OCI-LY1 (cell line): ENCODE data around the gene AQP12A.
"Not testable (repeated sequence)": the region's sequence is repeated elsewhere in the genome, so short reads cannot be mapped to it uniquely, and the experiment has no call there.

ENCODE experiments used
- H2AFZ ChIP-seq: fragments of 200-600 bp; sonication (generic), shearing (Covaris generic); 2 replicates; pipeline ENCODE4 v1.6.0; 2014; ENCODE audit warnings: antibody characterized with exemption, mild to moderate bottlenecking, low read length
- H3F3A ChIP-seq: fragments of 200-600 bp; sonication (generic), shearing (Covaris generic); 2 replicates; pipeline ENCODE4 v1.6.0; 2014; ENCODE audit warnings: mild to moderate bottlenecking, antibody characterized with exemption, low read length, moderate library complexity; ENCODE audit not compliant: insufficient read depth
- H3K27ac ChIP-seq: fragments of 200-600 bp; sonication (generic); 2 replicates; pipeline ENCODE4 v1.5.1; 2014; ENCODE audit warnings: low read length, mixed run types, mild to moderate bottlenecking, low read depth; ENCODE audit not compliant: poor library complexity, severe bottlenecking
- H3K27me3 ChIP-seq: fragments of 200-600 bp; sonication (generic); 2 replicates; pipeline ENCODE4 v1.6.0; 2014; ENCODE audit warnings: antibody characterized with exemption, mild to moderate bottlenecking, low read length, moderate library complexity; ENCODE audit not compliant: insufficient read depth
- H3K36me3 ChIP-seq: fragments of 200-600 bp; sonication (generic); 2 replicates; pipeline ENCODE4 v1.6.1; 2014; ENCODE audit warnings: mild to moderate bottlenecking, antibody characterized with exemption, low read length, moderate library complexity, mixed read lengths; ENCODE audit not compliant: insufficient read depth
- H3K4me1 ChIP-seq: fragments of 200-600 bp; sonication (generic); 2 replicates; pipeline ENCODE4 v1.5.1; 2014; ENCODE audit warnings: mild to moderate bottlenecking, low read length, moderate library complexity; ENCODE audit not compliant: insufficient read depth, severe bottlenecking
- H3K4me2 ChIP-seq: fragments of 200-600 bp; sonication (generic), shearing (Covaris generic); 2 replicates; pipeline ENCODE4 v1.6.1; 2014; ENCODE audit warnings: low read length
- H3K4me3 ChIP-seq: fragments of 200-600 bp; sonication (generic); 2 replicates; pipeline ENCODE4 v1.5.1; 2014; ENCODE audit warnings: low read length, low read depth, mild to moderate bottlenecking, mixed read lengths; ENCODE audit not compliant: poor library complexity, severe bottlenecking
- H3K79me2 ChIP-seq: fragments of 200-600 bp; shearing (Covaris generic); 2 replicates; pipeline ENCODE4 v1.6.1; 2016; ENCODE audit warnings: mixed run types, low read length, mixed read lengths; ENCODE audit not compliant: insufficient read depth
- H3K9ac ChIP-seq: fragments of 200-600 bp; sonication (generic), shearing (Covaris generic); 2 replicates; pipeline ENCODE4 v1.6.1; 2014; ENCODE audit warnings: mild to moderate bottlenecking, low read length, mixed read lengths
- H3K9me2 ChIP-seq: fragments of 200-600 bp; sonication (generic), shearing (Covaris generic); 2 replicates; pipeline ENCODE4 v1.6.1; 2014; ENCODE audit warnings: low read depth, mild to moderate bottlenecking, low read length, mixed read lengths
- H3K9me3 ChIP-seq: fragments of 200-600 bp; shearing (Covaris generic); 2 replicates; pipeline ENCODE4 v1.6.1; 2014; ENCODE audit warnings: low read length, mixed read lengths
- H4K20me1 ChIP-seq: fragments of 200-600 bp; sonication (generic), shearing (Covaris generic); 2 replicates; pipeline ENCODE4 v1.6.0; 2016; ENCODE audit warnings: mild to moderate bottlenecking, low read length; ENCODE audit not compliant: insufficient read depth
- EZH2 ChIP-seq: fragments of 200-600 bp; sonication (generic), shearing (Covaris generic); IDR thresholded peaks from 2 replicates; pipeline ENCODE4 v1.8.0; 2017; ENCODE audit warnings: borderline replicate concordance, mixed run types, mild to moderate bottlenecking, antibody characterized with exemption, low read length, moderate library complexity, mixed read lengths
- TF ChIP-seq, protein P1 (sequence below): fragments of 200-600 bp; sonication (generic), shearing (Covaris generic); IDR thresholded peaks from 2 replicates; pipeline ENCODE4 v1.5.1; 2017; ENCODE audit warnings: mild to moderate bottlenecking, antibody characterized with exemption, low read length, moderate library complexity, mixed read lengths

Gene AQP12A

DNA sequence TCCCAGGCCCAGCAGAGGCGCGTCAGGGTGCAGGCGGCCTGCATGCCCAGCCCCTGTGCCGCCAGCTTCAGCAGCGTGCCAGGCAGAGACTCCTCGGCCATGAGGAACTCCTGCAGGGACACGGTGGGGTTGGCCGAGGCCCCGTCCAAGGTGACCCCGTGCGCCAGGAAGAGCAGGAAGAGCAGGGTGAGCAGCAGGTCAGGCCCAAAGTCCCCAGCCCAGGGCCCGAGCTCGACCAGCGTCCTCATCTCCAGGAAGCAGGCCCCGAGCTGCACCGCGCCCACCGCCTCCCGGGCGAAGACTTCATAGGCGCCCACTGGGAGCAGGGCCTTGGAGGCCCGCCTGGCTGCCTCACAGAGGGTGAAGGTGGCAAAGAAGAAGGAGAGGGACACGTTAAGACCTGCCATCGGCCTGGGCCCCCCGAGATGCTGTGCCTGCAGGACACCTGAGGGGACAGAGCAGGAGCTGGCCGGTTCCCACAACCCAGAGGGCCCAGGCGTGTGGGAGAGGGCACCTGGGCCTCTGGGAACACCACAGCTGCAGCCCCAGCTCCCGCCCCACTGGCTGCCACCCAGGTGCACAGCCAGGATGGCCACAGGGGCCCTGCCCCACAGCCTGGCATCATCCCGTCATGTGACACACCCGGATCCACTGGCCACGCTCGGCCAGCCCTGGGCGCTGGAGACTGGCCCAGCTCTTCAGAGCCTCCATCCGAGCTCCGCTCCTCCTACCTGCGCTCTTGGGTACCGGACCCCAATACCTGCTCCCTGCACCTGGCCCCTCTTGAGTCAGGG lies 9.0 kb upstream of the AQP12A start, which contains the start of gene AQP12B:
Gene AQP12B, minus strand, starts transcription at position 455 of the 794 bp plus-strand sequence. Its CDS starts 48 bp downstream, at position 407.
- H2AFZ ChIP-seq, H4K20me1 ChIP-seq, H3K9ac ChIP-seq, H3K79me2 ChIP-seq, H3K36me3 ChIP-seq, H3K9me2 ChIP-seq, H3F3A ChIP-seq, H3K27ac ChIP-seq, H3K4me1 ChIP-seq, H3K4me3 ChIP-seq, H3K9me3 ChIP-seq, H3K27me3 ChIP-seq, H3K4me2 ChIP-seq: not testable (repeated sequence)

DNA sequence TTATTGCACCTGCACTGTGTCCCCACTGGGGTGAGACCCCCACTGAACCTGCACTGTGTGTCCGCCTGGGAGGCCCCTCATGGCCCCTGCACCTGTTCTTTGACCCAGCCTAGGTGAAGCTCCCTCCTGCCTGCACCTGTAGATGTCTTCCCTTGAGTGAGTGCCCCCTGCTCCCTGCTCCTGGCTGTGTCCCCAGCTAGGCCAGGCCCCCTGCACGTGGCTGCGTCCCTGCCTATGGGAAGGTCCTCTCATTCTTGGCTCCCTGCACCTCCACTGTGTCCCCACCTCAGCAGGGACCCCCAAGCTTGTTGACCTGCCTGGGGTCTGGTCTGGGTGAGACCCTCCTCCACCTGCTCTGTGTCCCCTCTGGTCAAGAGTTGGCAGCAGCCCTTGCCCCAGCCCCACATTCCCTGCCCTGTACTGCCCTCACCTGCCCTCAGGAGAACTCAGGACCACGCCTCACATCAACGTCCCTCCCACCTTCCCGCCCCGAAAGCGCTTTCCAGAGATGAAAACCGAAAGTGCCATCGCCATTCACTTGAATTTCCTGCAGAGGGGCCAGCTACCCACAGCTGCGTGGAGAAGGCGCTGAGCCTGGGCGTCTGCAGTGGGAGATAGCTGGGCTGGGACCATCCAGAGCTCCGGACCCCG lies 8.2 kb upstream of the AQP12A start:
- H2AFZ ChIP-seq, H3K27me3 ChIP-seq, H3K27ac ChIP-seq, H3F3A ChIP-seq, H3K9me2 ChIP-seq, H3K4me2 ChIP-seq, H3K79me2 ChIP-seq, H4K20me1 ChIP-seq, H3K4me3 ChIP-seq, H3K9me3 ChIP-seq, H3K36me3 ChIP-seq, H3K9ac ChIP-seq, H3K4me1 ChIP-seq: not testable (repeated sequence)

DNA sequence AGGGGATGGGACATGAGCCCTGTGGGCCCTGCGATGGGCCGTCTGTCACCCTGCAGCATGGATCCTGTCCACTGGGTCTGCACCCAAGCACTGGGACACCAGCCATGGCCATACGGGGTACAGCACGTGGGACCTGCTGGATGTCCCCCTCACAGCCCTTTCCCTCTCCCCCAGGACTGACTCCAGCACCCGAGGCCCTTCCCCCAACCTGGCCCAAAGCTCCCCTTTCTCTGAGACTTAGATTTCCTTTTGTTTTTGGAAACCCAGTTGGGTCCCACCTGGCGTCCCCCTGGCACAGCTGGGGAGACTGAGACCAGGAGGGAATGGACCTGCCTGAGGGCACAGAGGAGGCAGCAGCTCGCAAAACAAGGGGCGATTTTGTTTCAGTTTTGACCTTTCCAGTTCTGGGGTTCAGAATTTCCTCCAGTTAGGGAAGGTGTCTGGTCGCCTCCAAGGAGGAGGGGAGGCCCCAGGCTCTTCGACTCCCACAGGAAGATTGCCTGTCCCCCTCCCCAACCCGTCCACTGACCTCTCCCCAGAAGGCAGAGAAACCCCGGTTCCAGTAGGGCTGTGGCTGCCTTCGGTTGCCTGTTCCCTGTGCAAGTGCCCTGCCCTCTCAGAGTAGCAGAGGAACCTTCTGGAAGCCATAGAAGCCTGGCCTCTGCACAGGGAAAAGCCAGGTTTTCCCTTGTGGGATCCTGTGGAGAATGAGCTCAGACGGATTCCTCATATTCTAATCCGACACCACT lies 7.5 kb upstream of the AQP12A start:
- H3K9ac ChIP-seq, H3K27ac ChIP-seq, H3K4me3 ChIP-seq, H4K20me1 ChIP-seq, H3K9me2 ChIP-seq, H3K4me1 ChIP-seq, H3K79me2 ChIP-seq, H3K27me3 ChIP-seq, H3F3A ChIP-seq, H2AFZ ChIP-seq, H3K36me3 ChIP-seq, H3K4me2 ChIP-seq, H3K9me3 ChIP-seq: not testable (repeated sequence)

DNA sequence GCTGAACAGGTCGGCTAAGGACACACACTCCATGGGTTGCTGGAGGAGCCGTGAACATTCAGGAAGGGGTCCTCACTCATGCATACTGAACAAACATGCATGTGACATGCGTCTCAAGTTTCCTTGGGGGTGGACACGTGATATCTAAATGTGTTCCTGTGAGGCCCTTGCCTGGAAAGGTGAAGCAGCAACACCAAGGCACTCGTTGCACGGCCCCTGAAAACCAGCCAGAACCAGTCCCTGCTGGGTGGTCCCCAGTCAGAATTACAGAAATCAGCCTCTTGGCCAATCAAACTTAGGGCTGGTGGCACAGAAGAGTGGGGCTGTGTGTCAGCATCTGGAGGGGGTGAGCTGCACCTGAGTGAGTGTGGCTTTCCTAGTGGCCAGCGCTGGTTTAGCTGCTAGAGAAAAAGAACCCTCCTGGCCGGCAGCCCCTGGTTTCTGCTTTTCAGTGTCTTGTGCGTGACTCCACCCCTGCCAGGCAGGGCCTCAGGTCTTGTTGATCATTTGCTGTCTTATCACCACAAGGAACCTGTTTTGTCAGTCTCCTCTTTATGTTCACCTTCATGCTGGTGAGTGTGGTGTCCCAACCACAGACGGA lies 5.8 kb upstream of the AQP12A start:
- Histone ChIP-seq H2AFZ (no peak overlapping the region), H3K27ac (no peak overlapping the region), H3F3A (no peaks in the 10 kb centered on the region), H3K27me3 (no peaks in the 10 kb centered on the region), H3K9ac (no peak overlapping the region), H3K4me1 (no peaks in the 10 kb centered on the region), H4K20me1 (no peaks in the 10 kb centered on the region), H3K79me2 (no peaks in the 10 kb centered on the region), H3K36me3 (no peaks in the 10 kb centered on the region), H3K9me2 (no peaks in the 10 kb centered on the region), H3K4me3 (no peak overlapping the region), H3K9me3 (no peaks in the 10 kb centered on the region), H3K4me2 (no peak overlapping the region)
- TF ChIP-seq, protein P1, sequence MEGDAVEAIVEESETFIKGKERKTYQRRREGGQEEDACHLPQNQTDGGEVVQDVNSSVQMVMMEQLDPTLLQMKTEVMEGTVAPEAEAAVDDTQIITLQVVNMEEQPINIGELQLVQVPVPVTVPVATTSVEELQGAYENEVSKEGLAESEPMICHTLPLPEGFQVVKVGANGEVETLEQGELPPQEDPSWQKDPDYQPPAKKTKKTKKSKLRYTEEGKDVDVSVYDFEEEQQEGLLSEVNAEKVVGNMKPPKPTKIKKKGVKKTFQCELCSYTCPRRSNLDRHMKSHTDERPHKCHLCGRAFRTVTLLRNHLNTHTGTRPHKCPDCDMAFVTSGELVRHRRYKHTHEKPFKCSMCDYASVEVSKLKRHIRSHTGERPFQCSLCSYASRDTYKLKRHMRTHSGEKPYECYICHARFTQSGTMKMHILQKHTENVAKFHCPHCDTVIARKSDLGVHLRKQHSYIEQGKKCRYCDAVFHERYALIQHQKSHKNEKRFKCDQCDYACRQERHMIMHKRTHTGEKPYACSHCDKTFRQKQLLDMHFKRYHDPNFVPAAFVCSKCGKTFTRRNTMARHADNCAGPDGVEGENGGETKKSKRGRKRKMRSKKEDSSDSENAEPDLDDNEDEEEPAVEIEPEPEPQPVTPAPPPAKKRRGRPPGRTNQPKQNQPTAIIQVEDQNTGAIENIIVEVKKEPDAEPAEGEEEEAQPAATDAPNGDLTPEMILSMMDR: no peak
- no peak for TF ChIP-seq EZH2
